NCI-H226 (cell line): ENCODE data around the gene RRAS.

Source experiments
- DNase-seq: peaks from one replicate; pipeline ENCODE4 v3.0.0-alpha.2; 2015

The RRAS gene

DNA sequence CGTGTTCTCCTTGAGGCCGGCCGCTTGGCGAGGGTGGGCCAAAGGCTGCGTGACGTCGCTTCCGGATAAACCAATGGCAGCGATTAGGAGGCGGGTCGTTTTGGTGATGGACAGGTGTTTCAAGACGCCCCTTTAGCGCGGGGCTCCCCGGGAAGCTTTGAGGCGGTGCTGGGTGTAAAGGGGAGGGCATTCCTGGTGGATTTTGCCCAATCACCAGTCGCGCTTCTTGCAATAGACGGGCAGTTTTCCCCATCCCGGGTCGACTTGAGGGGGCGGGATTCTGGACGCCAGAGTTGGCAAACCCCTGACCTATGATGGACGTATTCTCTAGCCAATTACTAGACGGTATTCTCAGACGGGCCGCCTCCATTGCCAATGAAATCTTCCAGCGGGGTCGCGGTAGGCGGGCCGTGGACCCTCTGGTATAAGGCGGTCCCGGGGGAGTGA, 36.9 kb upstream of the RRAS start:
- peak; percentile 98 for DNase-seq

- DNase-seq = peak; percentile 73
These were observed 36.3 kb upstream of the RRAS start for GRCh38 chr19:49676136-49676783.

DNA sequence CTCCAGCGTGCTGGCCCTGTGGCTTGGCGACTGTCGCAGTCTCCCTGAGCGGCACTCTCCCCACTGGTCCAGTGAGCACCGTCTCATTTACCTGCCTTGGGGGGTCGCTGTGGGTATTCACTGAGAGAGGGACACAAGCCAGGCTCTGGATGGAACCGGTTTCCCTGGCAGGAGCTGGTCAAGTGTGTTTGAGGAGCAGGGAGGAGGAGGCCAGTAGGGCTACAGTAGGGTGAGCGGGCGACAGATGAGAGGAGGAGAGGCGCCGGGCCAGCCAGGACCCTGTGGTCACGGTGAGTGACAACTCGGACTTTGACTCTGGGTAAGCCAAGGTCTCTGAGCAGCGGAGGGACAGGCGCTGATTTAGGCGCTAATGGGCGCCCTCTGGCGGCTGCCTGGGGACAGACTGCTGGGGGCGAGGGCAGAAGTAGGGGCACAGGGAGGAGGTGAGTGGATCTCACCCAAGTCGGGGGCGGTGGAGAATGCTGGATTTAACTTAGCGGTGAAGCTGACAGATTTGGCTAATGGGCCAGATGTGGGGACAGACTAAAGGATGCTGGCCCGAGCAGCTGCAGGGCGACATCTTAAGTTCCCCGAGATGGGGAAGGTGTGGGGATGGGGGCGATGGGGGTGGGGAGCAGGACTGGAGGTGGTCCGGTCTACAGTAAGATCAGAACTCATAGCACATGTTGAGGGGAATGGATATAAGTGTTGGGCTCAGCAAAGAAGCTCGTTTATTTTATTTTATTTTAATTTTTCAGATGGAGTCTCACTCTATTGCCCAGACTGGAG, 32.4 kb upstream of the RRAS start:
- DNase-seq = no peak

GRCh38 chr19:49669516-49669915, 29.6 kb upstream of the RRAS start:
- no peak for DNase-seq

DNA sequence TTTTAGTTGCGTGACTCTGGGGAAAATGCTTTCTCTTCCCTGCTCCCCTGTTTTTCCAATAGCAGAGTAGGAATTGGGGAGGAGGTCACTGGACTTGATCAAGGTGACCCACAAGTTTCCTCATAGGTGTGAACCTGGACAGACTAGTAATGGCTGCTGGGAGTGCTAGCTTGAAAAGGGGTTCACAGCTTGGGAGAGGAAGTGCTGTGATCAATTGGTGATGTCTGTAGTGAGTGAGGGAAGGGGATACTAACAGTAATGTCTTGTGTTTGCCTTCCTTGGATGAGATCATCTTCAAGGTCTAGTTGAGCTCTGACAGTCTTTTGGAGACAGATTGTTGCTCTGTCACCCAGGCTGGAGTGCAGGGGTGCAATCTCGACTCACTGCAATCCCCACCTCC, 27.5 kb upstream of the RRAS start:
- no peak for DNase-seq

DNA sequence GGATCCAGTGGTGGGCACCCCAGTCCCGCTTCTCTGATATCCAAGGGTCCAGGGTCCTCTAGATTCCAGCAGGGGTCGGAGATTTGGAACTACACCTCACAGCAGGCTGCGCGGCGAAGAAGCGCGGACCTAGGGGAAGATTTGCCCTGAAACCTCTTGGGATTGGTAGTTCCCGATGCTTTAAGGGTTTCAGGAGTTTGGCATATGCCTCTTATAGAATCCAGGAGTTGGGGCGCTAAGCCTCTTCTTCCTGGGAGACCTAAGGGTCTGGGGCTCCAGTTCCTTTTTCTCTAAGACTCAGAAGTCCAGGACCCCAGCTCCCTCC, 26.1 kb upstream of the RRAS start:
- DNase-seq = no peak

GRCh38 chr19:49665351-49666119, 25.6 kb upstream of the RRAS start, which contains the start of the genes BCL2L12 and IRF3:
Gene BCL2L12, plus strand, starts transcription at chr19:49665933. Its CDS starts 760 bp downstream, at chr19:49666693.
Gene IRF3, minus strand, starts transcription at chr19:49665857. Its CDS starts 1,019 bp downstream, at chr19:49664838.
- peak; percentile 91 for DNase-seq

DNA sequence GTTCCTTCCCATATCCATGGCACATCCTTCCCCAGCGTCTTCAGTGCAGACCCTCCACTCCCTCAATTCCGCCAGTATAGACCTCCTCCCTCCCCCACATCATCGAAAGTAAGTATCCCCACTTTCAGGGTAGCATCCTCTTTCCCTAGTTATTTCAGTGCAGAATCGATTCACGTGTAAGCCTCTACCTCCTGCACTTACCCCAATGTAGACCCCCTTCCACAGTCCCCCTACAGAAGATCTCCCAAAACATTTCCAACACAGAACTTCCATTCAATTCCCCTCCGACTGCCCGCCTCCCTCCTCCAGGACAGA, 25.1 kb upstream of the RRAS start:
- DNase-seq = no peak

DNA sequence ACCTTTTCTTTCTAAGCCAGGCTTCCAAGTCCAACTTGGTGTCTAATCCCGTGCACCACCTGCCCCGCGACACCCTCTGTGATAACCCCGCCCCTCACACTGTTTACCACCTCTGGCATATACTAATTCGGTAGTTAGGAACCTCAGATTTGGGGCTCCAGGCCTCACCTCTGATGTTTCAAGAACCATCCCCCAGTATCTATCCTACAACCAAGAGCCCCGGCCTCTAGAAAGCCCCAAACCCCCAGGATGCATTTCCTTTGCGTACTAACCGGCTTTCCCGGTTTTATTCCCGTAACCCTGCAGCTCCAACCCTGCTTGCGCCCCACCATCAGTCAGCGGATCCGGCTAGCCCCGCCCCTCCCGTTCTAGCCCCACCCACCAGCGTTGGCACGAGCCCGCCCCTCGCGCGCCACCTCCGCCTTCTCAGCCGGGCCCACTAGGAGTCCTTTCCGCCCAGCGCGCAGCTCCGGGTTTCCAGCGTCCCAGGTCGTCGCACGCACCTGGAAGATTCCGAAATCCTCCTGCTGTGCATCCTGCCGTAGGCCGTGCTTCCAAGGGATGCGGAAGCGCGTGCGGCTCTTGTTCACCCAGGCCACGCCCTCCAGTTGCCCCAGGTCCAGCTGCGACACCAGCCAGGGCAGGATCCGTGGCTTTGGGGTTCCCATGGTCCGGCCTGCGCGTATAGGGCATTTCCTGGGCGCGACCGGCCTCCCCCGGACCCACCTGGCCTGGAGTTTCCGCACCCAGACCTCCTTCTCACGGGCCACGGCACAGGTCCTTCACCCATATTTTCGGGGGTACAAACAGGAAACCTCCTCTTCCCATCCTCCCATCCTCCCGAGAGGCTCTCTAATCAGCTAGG, 24.5 kb upstream of the RRAS start:
- peak; percentile 93 for DNase-seq

GRCh38 chr19:49663224-49663623, 23.3 kb upstream of the RRAS start:
- no peak for DNase-seq

DNA sequence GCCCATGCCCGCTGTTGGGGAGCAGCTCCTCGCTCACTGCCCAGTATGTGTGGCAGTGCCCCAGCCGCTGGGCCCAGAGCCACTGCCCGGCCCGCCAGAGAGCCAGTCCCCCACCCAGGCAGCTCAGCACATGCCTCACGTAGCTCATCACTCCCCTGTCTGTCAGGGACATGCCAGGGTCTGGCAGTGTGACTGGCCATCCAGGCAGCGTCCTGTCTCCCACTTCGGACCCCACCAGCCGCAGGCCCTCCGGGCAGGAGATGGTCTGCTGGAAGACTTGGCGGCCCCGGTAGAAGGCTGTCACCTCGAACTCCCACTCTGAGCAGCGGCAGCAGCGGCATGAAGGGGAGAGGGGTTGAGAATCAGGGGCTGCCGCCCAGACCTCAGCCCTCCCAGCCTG, 22.1 kb upstream of the RRAS start:
- DNase-seq = no peak

DNA sequence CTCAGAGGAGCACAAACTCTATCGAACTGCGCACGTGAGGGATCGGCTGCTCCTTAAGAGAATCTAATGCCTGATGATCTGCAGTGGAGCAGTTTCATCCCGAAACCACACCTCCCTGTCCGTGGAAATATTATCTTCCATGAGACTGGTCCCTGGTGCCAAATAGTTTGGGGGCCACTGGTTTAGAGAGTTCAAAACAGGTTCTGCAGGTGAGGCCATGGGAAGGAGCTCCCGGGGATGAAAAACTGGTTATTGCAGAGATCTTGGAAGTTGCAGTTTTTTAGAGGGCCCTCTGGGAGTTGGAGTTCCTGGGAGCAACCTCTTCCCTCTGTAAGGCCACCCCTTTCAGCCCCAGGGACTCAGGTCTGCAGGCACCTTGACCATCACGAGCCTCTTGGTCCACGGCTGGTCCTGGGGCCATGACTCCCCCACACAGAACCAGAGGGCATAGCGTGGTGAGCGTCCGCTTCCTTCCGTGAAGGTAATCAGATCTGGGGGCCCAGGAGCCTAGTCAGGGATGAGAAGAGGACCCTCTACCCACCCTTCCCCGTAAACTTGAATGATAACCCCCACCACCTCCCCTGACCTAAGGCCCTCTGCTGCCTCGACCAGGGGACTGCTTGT, 20.5 kb upstream of the RRAS start:
- no peak for DNase-seq

DNA sequence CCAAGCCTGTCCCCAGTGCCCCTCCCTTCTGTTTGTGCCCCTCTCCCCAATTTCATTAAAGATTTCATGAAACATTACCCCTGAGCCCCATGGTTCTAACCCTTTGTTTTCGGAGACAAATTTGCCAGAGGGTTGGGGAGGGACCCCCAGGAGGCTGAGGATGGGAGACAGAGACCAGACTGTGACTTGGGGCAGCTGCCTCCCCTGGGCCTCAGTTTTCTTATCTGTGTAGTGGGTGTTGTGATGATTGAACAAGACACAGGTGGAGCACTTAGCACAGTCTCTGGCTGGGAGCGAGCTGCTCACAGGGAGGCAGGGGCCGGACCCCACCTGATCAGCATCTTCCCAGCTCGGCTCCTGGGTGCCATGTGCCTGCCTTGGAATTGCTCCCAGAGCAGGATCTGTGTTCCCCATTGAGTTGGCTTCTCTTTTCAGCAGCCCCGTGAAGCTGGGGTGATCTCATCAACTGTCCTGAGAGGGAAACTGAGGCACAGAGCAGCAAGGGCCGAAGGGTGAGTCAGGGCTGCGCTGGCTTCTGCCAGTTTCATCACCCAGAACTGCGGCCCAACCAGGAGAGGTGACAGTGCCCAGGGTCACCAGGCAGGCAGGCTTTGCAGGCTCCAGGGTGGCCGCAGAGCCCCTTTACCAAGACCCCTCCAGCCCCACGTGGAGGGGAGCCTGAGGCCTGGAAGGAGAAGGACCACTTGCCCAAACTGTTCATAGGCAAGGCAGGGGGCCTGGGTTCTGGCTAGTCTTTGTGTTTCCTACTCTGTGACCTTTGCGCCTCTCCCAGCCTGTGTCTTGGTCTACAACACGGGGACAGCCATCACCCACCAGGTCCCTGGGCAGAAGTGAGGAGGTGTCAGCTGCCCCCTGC, 18.9 kb upstream of the RRAS start:
- no peak for DNase-seq

- no peak for DNase-seq
These were observed 18.2 kb upstream of the RRAS start for GRCh38 chr19:49658139-49658517.

GRCh38 chr19:49657493-49658138, 17.7 kb upstream of the RRAS start:
- no peak for DNase-seq

GRCh38 chr19:49656456-49657109, 16.6 kb upstream of the RRAS start:
- no peak for DNase-seq

DNA sequence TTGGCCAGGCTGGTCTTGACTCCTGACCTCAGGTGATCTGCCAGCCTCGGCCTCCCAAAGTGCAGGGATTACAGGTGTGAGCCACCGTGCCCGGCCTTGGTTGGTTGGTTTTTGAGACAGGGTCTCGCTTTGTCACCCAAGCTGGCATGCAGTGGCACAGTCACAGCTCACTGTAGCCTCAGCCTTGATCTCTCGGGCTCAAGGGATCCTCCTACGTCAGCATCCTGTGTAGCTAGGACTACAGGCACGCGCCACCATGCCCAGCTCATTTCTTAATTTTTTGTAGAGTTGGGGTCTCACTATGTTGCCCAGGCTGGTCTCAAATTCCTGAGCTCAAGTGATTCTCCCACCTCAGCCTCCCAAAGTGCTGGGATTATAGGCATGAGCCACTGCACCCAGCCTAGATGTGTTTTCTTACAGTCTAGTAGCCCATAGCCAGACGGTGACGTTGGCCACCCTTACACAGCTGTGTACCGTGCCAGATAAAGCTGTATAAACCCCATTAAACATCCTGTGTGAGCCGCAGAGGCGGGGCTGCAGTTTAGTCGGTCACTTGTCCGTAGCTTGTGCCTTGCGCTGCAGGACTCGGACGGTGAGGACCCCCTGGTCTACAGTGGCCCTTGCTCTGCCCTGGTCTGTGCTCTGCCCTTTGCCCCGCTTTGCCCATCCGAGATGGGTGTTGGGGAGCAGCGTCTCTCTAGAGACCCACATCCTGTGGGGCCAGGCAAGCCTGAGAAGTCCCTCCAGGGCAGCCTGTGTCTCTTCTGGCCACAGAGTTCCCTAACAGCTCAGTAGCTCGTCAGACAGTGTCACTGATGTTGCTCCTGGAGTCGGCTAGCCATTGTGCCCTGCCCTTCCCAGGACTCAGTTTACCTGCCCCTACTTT, 15.9 kb upstream of the RRAS start:
- DNase-seq = no peak

GRCh38 chr19:49654581-49654980, 14.6 kb upstream of the RRAS start:
- no peak for DNase-seq

GRCh38 chr19:49653466-49653806, 13.5 kb upstream of the RRAS start:
- DNase-seq = no peak
